ENCODE measurements around the gene AFF4. TPM values are rescaled to one million over a fixed set of nuclear protein-coding genes. Genes with fewer than 3 reads are reported as not detected.

AFF4 gene
- total and polyA plus RNA-seq, 10 of the 15 experiments (the other 5 are each of a cell fraction or from before 2014, with no cell fraction given), result 1.1 to 20.2 (median 10.4) TPM

- TF ChIP-seq CBX3 (IDR thresholded peaks at IDR 0.05; ENCODE audit: borderline replicate concordance, low read depth) (no peak), RELA (IDR thresholded peaks at IDR 0.05; ENCODE audit: borderline replicate concordance, partially characterized antibody) (no peak), TAF1 (IDR thresholded peaks at IDR 0.05; ENCODE audit: borderline replicate concordance, low read depth, low read length) (peak; percentile 26; the same call in 1 of the 2 replicates), ATF7 (IDR thresholded peaks at IDR 0.05; ENCODE audit: low read depth) (no peak), IRF5 (IDR thresholded peaks at IDR 0.05; ENCODE audit: borderline replicate concordance) (no peak), DPF2 (IDR thresholded peaks at IDR 0.05) (peak; percentile 60; the same call in 1 of the 2 replicates), RB1 (IDR thresholded peaks at IDR 0.05; ENCODE audit: borderline replicate concordance) (peak; percentile 43; the same call in 1 of the 2 replicates), EED (IDR thresholded peaks at IDR 0.05; ENCODE audit: low read depth) (no peak), FOXM1 (IDR thresholded peaks at IDR 0.05; ENCODE audit: low read depth, low read length) (no peak), KLF5 (IDR thresholded peaks at IDR 0.05; ENCODE audit: partially characterized antibody) (no peak)
Measured at GRCh38 chr5:132830436-132831094, 132.9 kb downstream of the AFF4 start, which contains the start of gene SHROOM1 (continued).
